Prostate gland (tissue), 2 donors: ENCODE results near the gene MRPL54.

Experiments used
- CTCF ChIP-seq, 4 experiments: fragments of 200-600 bp in 2 of 4; fragments of 450-650 bp in 2 of 4; sonication (generic) in 2 of 4; IDR thresholded peaks; 1 replicate in 3 of 4; 2 replicates in 1 of 4; pipeline ENCODE4 v1.5.1; 2016 to 2019; ENCODE audit warnings: antibody characterized with exemption in 4 of 4, mild to moderate bottlenecking in 2 of 4, moderate library complexity in 2 of 4
- POLR2A ChIP-seq: fragments of 450-650 bp; IDR thresholded peaks from one replicate; pipeline ENCODE4 v1.6.1; 2016; ENCODE audit warnings: antibody characterized with exemption, mild to moderate bottlenecking
- POLR2AphosphoS5 ChIP-seq: sonication (generic); formaldehyde crosslinking; IDR thresholded peaks from one replicate; pipeline ENCODE4 v1.6.1; 2017; ENCODE audit warnings: antibody characterized with exemption

- TF ChIP-seq CTCF (IDR thresholded peaks at IDR 0.05) (no peak), POLR2A (no peak), POLR2AphosphoS5 (no peak)
Observed at GRCh38 chr19:3723110-3723488, 39.4 kb upstream of the MRPL54 start.
